DND-41 (cell line): Measurements from ENCODE around the gene RSBN1.

Source experiments
- EZH2 ChIP-seq: IDR thresholded peaks from 3 replicates; pipeline ENCODE4 v1.6.1; 2012; ENCODE audit warnings: borderline replicate concordance, low read depth, mild to moderate bottlenecking, moderate library complexity, low read length, inconsistent platforms; ENCODE audit not compliant: severe bottlenecking
- TF ChIP-seq, protein P1 (sequence below): IDR thresholded peaks from 2 replicates; pipeline ENCODE4 v1.5.1; 2012; ENCODE audit warnings: borderline replicate concordance, low read length, moderate library complexity, mild to moderate bottlenecking; ENCODE audit not compliant: poor library complexity, severe bottlenecking; ENCODE audit errors: extremely low read depth

DNA sequence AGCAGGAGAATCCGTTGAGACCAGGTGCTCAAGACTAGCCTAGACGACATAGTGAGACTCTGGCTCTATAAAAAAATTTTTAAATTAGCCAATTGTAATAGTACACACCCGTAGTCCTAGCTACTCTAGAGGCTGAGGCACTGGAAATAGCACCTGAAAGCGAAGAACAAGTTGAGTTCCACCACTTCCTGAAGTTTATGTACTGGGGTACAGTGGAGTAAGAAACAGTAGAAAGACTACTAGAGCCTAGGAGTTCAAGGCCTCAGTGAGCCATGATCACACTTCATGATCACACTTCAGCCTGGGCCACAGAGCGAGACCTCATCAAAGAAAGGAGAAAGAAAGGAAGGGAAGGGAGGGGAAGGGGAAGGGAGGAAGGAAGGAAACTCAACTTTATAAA lies 19.8 kb downstream of the RSBN1 start:
- TF ChIP-seq, protein P1, sequence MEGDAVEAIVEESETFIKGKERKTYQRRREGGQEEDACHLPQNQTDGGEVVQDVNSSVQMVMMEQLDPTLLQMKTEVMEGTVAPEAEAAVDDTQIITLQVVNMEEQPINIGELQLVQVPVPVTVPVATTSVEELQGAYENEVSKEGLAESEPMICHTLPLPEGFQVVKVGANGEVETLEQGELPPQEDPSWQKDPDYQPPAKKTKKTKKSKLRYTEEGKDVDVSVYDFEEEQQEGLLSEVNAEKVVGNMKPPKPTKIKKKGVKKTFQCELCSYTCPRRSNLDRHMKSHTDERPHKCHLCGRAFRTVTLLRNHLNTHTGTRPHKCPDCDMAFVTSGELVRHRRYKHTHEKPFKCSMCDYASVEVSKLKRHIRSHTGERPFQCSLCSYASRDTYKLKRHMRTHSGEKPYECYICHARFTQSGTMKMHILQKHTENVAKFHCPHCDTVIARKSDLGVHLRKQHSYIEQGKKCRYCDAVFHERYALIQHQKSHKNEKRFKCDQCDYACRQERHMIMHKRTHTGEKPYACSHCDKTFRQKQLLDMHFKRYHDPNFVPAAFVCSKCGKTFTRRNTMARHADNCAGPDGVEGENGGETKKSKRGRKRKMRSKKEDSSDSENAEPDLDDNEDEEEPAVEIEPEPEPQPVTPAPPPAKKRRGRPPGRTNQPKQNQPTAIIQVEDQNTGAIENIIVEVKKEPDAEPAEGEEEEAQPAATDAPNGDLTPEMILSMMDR: no peak
- TF ChIP-seq EZH2: no peak
